Inferior parietal cortex (tissue), 1 donor: ENCODE results near the gene CKAP5.
"Not testable (repeated sequence)": the region's sequence is repeated elsewhere in the genome, so short reads cannot be mapped to it uniquely, and the experiment has no call there.

Experiments used
- DNase-seq: peaks from one replicate; pipeline ENCODE4 v3.0.0-alpha.2; 2016; ENCODE audit errors: extremely low spot score

Gene CKAP5

DNA sequence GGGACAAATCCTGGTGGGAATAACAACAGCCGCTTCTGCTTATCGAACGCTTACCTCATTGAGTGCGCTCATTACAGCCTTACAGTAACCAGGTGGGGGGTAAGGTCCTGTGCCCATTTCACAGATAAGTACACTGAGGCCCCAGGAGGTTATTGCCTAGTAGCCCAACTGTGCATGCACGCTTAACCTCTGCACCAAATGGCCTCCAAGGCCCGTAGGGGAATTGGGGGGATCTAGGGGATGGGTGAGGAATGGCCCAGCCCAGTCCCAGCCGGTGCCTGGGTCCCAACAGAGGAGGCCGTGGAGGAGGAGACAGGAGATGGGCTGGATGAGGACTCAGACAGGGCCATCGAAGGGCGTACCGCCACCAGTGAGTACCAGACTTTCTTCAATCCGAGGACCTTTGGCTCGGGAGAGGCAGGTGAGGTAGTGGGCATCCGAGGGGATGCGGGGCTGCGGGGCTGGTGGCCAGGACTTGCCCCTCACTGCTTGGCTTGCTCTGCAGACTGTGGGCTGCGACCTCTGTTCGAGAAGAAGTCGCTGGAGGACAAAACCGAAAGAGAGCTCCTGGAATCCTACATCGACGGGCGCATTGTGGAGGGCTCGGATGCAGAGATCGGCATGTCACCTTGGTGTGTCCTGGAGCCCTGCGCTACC, 119.7 kb downstream of the CKAP5 start:
- no peak for DNase-seq

DNA sequence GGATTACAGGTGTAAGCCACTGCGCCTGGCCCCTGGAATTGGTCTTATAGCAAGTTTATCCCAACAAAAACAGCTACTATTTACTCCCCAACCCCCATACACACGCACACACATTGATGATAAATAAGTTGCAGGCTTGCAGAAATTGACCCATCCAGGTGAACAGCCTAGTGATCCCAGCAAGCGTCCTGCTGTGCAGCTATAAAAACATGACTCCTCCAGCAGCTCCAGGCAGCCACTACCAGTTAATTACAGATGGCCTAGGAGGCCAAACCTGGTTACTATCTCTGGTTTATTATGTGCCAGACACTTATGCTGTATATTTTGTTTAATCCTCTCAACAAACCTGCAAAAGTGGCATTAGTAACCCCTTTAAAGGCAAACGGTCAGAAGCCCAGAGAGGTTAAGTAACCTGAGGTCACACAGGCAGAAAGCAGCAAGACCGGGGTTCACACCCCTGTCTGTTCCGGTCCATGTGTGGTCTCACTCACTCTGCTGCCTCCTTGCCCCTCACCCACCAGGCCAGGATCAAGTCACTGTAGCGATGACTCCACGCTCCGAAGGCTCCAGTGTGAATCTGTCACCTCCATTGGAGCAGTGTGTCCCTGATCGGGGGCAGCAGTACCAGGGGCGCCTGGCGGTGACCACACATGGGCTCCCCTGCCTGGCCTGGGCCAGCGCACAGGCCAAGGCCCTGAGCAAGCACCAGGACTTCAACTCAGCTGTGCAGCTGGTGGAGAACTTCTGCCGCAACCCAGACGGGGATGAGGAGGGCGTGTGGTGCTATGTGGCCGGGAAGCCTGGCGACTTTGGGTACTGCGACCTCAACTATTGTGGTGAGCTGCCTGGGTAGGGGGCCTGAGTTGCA, 120.5 kb downstream of the CKAP5 start:
- DNase-seq, result no peak

- DNase-seq, result no peak
Observed at GRCh38 chr11:46724088-46724487, 122.0 kb downstream of the CKAP5 start.

- DNase-seq, result no peak
Observed at GRCh38 chr11:46723359-46723680, 122.8 kb downstream of the CKAP5 start.

- no peak for DNase-seq
Observed at GRCh38 chr11:46722566-46723358, 123.3 kb downstream of the CKAP5 start.

DNA sequence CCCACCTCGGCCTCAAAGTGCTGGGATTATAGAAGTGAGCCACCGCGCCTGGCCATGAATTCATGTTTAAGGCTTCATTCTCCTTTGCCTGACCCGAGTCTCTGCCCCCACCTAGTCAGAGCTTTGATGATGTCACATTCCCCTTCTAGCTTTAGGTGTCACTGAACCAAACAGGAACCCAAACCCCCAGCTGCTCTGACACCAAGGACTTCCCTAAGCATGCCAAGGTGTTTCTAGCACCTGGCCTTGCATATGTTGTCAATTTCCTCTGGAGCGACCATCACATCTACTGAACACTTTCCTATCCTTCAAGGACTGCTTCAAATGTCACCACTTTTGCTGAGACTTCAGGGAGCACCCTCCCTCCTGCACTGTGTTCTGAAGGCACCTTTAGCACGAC, 124.8 kb downstream of the CKAP5 start:
- DNase-seq, result no peak

GRCh38 chr11:46719543-46720218, 126.4 kb downstream of the CKAP5 start:
- DNase-seq, result no peak

DNA sequence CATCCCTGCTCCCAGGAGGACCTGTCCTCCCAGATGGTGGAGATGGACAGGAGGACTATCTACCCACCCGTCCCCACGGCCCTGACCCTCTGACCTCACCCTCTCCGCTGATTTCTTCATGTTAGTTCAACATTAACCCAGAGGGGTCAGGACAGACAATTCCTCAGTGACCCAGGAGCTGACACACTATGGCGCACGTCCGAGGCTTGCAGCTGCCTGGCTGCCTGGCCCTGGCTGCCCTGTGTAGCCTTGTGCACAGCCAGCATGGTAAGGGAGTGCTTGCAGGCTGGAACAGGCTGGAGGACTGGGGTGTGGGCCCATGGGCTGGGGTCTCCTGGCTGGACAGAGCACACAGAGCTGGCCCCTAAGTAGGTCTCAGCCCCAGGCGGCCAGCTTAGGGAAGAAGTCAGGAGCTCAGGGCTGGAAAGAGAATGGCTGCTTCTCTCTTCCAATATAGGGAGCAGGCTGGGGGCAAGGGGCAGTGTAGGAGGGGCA, 127.0 kb downstream of the CKAP5 start, which contains the start of gene F2:
Gene F2, plus strand, starts transcription at position 166 of the 495 bp plus-strand sequence. Its CDS starts 23 bp downstream, at position 189.
- no peak for DNase-seq

GRCh38 chr11:46718155-46719019, 127.7 kb downstream of the CKAP5 start:
- no peak for DNase-seq

DNA sequence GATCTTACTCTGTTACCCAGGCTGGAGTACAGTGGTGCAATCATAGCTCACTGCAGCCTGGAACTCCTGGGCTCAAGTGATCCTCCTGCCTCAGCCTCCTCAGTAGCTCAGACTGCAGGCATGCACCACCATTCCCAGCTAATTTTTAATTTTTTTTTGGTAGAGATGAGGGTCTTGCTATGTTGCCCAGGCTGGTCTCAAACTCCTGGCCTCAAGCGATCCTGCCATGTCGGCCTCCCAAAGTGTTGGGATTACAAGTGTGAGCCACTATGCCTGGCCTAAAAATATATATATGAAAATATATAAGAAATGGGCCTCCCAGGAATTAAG, 128.3 kb downstream of the CKAP5 start:
- DNase-seq, result not testable (repeated sequence)

DNA sequence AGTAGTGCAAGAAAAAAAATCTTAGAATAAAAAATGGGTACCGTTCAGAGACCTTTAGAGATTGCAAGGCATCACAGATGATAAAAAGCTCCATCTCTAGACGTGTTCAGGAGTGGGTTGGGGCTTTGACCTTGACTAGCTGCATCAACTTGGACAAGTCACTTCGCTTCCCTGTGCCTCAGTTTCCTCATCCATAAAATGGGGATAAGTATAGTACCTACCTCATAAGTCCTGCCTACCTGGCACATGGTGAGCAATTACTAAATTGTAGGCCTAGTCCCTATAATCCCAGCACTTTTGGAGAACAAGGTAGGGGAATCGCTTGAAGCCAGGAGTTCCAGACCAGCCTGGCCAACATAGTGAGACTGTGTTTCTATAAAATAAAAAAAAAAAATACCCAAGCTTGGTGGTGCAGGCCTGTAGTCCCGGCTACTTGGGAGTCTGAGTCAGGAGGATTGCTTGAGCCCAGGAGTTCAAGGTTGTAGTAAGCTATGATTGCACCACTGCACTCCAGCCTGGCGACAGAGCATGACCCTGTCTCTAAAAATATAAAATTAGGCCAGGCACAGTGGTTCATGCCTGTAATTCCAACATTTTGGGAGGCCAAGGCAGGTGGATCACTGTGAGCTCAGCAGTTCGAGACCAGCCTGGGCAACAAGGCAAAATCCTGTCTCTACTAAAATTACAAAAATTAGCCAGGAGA, 133.1 kb downstream of the CKAP5 start:
- DNase-seq, result no peak

DNA sequence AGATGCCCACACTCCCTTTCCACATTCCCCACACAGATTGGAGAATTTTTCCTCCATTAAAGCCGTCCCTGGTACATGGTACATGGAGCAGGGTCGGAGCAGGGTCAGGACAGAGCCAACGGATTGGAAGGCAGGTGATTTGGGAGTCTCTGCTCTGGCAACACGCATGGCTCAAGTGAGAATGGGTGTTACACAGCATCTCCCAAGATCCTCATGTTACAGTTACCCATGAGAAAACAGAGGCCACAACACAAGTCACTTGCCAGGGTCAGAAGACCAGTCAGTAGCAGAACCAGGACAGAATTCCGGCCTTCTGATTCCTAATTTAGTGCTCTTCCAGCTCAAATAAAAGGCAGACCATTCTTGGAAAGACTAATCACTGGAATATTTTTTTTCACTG, 134.8 kb downstream of the CKAP5 start:
- no peak for DNase-seq

GRCh38 chr11:46710821-46711269, 135.2 kb downstream of the CKAP5 start:
- peak; percentile 63 for DNase-seq

GRCh38 chr11:46709351-46709750, 136.7 kb downstream of the CKAP5 start:
- DNase-seq, result not testable (repeated sequence)

DNA sequence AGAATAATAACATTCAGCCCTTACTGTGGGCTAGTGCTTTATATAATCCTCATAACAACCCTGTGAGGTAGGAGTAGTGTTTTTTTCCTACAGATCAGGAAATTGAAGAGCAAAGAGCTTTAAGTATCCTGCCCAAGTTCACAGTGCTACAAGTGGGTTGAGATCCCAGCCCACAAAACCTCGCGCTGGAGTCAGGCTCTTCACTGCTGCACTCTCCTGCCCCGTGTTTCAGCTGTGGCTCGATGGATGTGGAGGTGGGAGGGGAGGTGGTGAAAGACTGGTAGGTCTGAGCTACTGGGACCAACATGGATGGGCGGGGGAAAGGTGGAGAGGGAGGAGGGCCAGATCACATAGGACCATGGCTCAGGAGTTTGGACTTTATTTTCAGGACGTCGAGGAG, 139.2 kb downstream of the CKAP5 start:
- DNase-seq, result no peak

GRCh38 chr11:46705070-46705688, 140.9 kb downstream of the CKAP5 start:
- no peak for DNase-seq

GRCh38 chr11:46701078-46701654, 144.9 kb downstream of the CKAP5 start:
- DNase-seq, result no peak

DNA sequence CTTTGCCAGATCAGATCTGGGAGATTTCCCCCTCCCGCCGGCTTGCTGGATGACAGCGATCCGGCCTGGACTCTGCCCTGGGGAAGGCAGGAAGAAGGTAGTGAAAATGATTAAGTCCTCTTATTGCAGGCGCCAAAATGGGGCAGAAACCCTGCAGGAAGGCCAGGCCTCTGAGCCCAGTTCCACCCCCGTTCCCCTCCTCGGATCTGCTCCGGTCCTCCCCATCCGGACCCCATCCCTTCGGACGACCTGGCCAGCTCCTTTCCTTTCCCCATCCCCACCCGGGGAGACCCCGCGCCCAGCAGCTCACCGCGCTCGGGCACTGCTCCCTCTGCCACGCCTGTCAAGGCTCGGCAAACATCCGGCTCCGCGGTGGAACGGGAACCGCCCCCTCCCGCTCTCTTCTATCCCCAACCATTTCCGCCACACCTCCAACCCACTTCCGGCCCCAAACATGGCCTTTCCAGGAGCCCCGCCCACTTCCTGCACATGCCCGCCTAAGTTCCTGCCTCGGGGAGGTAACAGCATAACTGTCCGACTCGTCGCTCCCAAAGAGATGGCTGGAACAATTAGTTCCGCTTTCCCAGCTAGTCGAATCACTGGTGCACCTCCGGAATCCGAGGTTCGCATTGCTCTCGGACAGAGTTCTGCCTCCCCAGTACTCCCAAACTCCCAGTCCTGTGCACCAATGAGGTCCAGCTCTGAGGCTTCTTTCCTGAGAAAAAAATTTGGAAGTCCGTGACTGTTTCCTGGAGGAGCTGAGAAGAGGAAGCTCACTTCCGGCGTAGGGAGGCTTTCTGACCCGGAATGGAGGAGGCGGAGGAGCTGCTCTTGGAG, 145.6 kb downstream of the CKAP5 start, which contains the start of the genes ARHGAP1 and ZNF408:
Gene ARHGAP1, minus strand, starts transcription at position 379 of the 837 bp plus-strand sequence. CDS start 4,512 bp downstream, outside the sequence.
Gene ZNF408, plus strand, starts transcription at position 791 of the 837 bp plus-strand sequence. Its CDS starts 17 bp downstream, at position 808.
- DNase-seq, result peak; percentile 97
